Lung (tissue), 12 donors: ENCODE data around the gene WDR1. TPM values are rescaled to one million over a fixed set of nuclear protein-coding genes. Genes with fewer than 3 reads are reported as not detected.

Source experiments
- ATAC-seq: fragments of 200-7000 bp; cut with Tn5 transposase; one replicate; pipeline ENCODE4 v1.9.1; 2020; ENCODE audit warnings: moderate number of reproducible peaks; ENCODE audit not compliant: insufficient read depth, low FRiP score
- DNase-seq, 3 donors: peaks; one replicate each; pipeline ENCODE4 v3.0.0-alpha.2; 2013 to 2017
- H3K27ac ChIP-seq, 2 donors: one replicate each; pipeline ENCODE4 v1.5.1; 2013; ENCODE audit warnings: mild to moderate bottlenecking in 2 of 2, moderate library complexity in 2 of 2, control low read depth in 1 of 2, inconsistent platforms in 1 of 2, low read depth in 1 of 2, low read length in 1 of 2
- H3K27me3 ChIP-seq, 3 donors: one replicate each; pipeline ENCODE4 v1.5.1; 2013; ENCODE audit warnings: low read length in 2 of 3; ENCODE audit not compliant: control insufficient read depth in 3 of 3, insufficient read depth in 3 of 3
- H3K36me3 ChIP-seq, 4 donors: one replicate each; pipeline ENCODE4 v1.5.1; 2013; ENCODE audit warnings: low read length in 4 of 4, mild to moderate bottlenecking in 1 of 4, moderate library complexity in 1 of 4; ENCODE audit not compliant: control insufficient read depth in 4 of 4, insufficient read depth in 4 of 4
- H3K4me1 ChIP-seq, 5 donors: one replicate each; pipeline ENCODE4 v1.5.1; 2013; ENCODE audit warnings: low read length in 5 of 5, mild to moderate bottlenecking in 2 of 5, moderate library complexity in 1 of 5; ENCODE audit not compliant: control insufficient read depth in 5 of 5, insufficient read depth in 5 of 5
- H3K4me3 ChIP-seq: one replicate; pipeline ENCODE4 v1.5.1; 2013; ENCODE audit warnings: mild to moderate bottlenecking, control low read depth, moderate library complexity
- H3K9ac ChIP-seq, 2 donors: one replicate each; pipeline ENCODE4 v1.5.1; 2013; ENCODE audit warnings: low read length in 2 of 2, control low read depth in 1 of 2; ENCODE audit not compliant: insufficient read depth in 1 of 2
- H3K9me3 ChIP-seq, 4 donors: one replicate each; pipeline ENCODE4 v1.5.1; 2013; ENCODE audit warnings: low read length in 3 of 4, mild to moderate bottlenecking in 1 of 4, moderate library complexity in 1 of 4; ENCODE audit not compliant: control insufficient read depth in 4 of 4, insufficient read depth in 3 of 4
- CTCF ChIP-seq: IDR thresholded peaks from 2 replicates; pipeline ENCODE4 v1.5.1; 2012; ENCODE audit warnings: mild to moderate bottlenecking; ENCODE audit errors: control extremely low read depth, extremely low read depth
- WGBS, 2 donors: extraction: QIAGEN DNeasy Blood & Tissue Kit; methylation state at CpG; one replicate each; pipeline ENCODE4 v1.1.7; 2013; 5-methylcytosine and 5-hydroxymethylcytosine counted together
- polyA plus RNA-seq, 2 donors: library from polyadenylated mRNA; stranded (reverse); fragments of 200-250 nt; gene quantifications; one replicate each; pipeline ENCODE4 v1.2.1, GENCODE V29; 2013
- total RNA-seq, 2 donors: library from RNA; depleted of rRNA in 1 of 2; stranded (reverse); fragments of >200 nt in 1 of 2; gene quantifications; one replicate each; pipeline ENCODE4 v1.2.1, GENCODE V29; 2014 to 2021
- donor health status: control.
- donor health status: control.
- donor health status: Bipolar disorder and iron deficiency.
- donor health status: healthy.
- donor health status: DM: yes; HTN: yes; CAD: no.

The WDR1 gene
- total and polyA plus RNA-seq, 4 donors, result 72.0 to 325 (median 205) TPM

GRCh38 chr4:10109995-10110670, 6.5 kb downstream of the WDR1 start:
- Histone ChIP-seq H3K9ac (no peak overlapping the region), H3K36me3 (peaks cover 10 to 67% (median 32%) of the 10 kb centered on the region in 4 donors), H3K27ac (no peak overlapping the region), H3K4me3 (no peak overlapping the region), H3K4me1 (peaks cover under 1 to 49% (median 13%) of the 10 kb centered on the region in 5 donors), H3K27me3 (no peaks in the 10 kb centered on the region), H3K9me3 (no peaks in the 10 kb centered on the region)
- no peak for ATAC-seq
- WGBS, 2 donors, result 93 to 94% methylated on average over 11 of the region's 11 CpGs
- no peak for DNase-seq
- TF ChIP-seq CTCF, result no peak

DNA sequence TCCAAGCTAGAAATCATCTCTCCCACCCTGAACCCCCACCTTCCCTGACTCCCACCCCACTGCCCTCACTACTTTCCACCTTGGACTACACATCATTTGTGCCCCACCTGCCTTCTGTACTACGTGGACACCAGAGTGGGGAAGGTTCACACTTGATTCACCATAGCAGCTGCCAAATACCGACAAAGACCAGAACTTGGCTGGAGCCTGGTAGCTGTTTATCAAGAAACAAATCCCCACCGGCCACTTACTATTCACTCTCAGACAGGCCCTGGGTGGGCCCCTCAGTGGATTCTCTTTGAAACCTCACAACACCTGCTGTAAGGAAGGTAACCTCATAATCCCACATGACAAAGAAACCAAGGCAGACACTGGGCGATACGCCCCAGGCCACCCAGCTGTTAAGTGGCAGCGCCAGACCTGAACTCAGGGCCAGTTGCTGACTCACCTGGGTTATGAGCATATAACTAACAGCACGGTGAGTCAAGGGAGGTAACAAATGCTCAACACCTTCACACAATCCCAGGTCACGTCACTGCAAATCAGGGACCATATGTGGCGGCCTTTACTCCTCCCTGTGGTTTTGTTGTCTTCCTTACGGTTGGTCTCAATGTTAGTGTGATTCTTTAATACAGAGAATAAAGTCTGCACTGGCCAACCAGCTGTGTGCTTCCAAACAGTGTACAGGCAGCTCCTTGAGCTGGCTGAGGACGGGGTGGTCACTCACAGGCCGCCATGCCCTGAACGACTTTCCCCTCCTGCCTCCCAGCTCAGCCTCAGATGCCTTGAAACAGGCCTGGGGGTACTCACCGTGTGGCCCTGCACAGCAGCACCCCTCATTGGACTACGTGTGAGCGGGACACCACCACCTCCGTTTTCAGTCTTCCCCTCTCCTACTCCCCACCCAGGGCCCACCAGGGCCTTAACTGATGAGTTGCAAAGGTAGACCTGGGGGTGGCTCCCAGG, 7.5 kb downstream of the WDR1 start:
- WGBS, 2 donors, result 81 to 83% methylated on average over 17 of the region's 17 CpGs
- Histone ChIP-seq H3K4me3 (no peak overlapping the region), H3K9ac (no peak overlapping the region), H3K27me3 (no peaks in the 10 kb centered on the region), H3K4me1 (peaks cover 0 to 52% (median 12%) of the 10 kb centered on the region in 5 donors), H3K27ac (peak overlapping the region; percentile 13 to 49), H3K9me3 (no peaks in the 10 kb centered on the region), H3K36me3 (peaks cover 10 to 63% (median 31%) of the 10 kb centered on the region in 4 donors)
- no peak for TF ChIP-seq CTCF
- DNase-seq (no peak), ATAC-seq (no peak)

- no peak overlapping the region for H3K27ac ChIP-seq
- peaks cover 0 to 54% (median 12%) of the 10 kb centered on the region in 5 donors for H3K4me1 ChIP-seq
- no peak for ATAC-seq
- no peak for TF ChIP-seq CTCF
- H3K9ac ChIP-seq, result no peak overlapping the region
- 86 to 93% methylated on average over 6 of the region's 6 CpGs for WGBS, 2 donors
- no peaks in the 10 kb centered on the region for H3K27me3 ChIP-seq
- peaks cover 10 to 60% (median 24%) of the 10 kb centered on the region in 4 donors for H3K36me3 ChIP-seq
- no peak for DNase-seq
- no peaks in the 10 kb centered on the region for H3K9me3 ChIP-seq
- H3K4me3 ChIP-seq, result no peak overlapping the region
Observed at GRCh38 chr4:10108391-10108790, 8.2 kb downstream of the WDR1 start.
